ENCODE results near the gene DPP6. TPM values are rescaled to one million over a fixed set of nuclear protein-coding genes. Genes with fewer than 3 reads are reported as not detected.

The DPP6 gene
- total RNA-seq, 1 experiment from 2014 or later, result not detected

GRCh38 chr7:154232700-154233099 is 180.5 kb downstream of the DPP6 start:
- POLR2A ChIA-PET, result no interaction called here
- H3K4me1 ChIP-seq (ENCODE audit: control insufficient read depth, insufficient read depth, low read length), result no peaks in the 10 kb centered on the region
- ATAC-seq, result no peak
- TF ChIP-seq, protein P1, sequence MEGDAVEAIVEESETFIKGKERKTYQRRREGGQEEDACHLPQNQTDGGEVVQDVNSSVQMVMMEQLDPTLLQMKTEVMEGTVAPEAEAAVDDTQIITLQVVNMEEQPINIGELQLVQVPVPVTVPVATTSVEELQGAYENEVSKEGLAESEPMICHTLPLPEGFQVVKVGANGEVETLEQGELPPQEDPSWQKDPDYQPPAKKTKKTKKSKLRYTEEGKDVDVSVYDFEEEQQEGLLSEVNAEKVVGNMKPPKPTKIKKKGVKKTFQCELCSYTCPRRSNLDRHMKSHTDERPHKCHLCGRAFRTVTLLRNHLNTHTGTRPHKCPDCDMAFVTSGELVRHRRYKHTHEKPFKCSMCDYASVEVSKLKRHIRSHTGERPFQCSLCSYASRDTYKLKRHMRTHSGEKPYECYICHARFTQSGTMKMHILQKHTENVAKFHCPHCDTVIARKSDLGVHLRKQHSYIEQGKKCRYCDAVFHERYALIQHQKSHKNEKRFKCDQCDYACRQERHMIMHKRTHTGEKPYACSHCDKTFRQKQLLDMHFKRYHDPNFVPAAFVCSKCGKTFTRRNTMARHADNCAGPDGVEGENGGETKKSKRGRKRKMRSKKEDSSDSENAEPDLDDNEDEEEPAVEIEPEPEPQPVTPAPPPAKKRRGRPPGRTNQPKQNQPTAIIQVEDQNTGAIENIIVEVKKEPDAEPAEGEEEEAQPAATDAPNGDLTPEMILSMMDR (IDR thresholded peaks at IDR 0.05), result no peak
- TF ChIP-seq TCF7L2 (IDR thresholded peaks at IDR 0.05; ENCODE audit: low read depth, low read length), result no peak
- TF ChIP-seq REST (IDR thresholded peaks at IDR 0.05; ENCODE audit: insufficient read depth in 1 of 2, low read depth in 2 of 2, low read length in 1 of 2), result no peak
- no peak for TF ChIP-seq POLR2AphosphoS5 (IDR thresholded peaks at IDR 0.05; ENCODE audit: low read depth, low read length)
- no peak for TF ChIP-seq SIN3A (IDR thresholded peaks at IDR 0.05; ENCODE audit: borderline replicate concordance, insufficient read depth, low read depth, low read length)
- BruUV-seq (replicated peaks), result no TSS peak
- H3K4me3 ChIP-seq (ENCODE audit: low read depth in 2 of 2, low read length in 2 of 2), result no peak overlapping the region
- H3K9me3 ChIP-seq (ENCODE audit: control insufficient read depth, insufficient read depth, low read depth, low read length), result no peaks in the 10 kb centered on the region
- intact Hi-C loops (cut with micrococcal nuclease; ENCODE audit: unreplicated experiment), result no loop called here
- DNase-seq (ENCODE audit: low read depth, low spot score), result no peak
- in situ Hi-C loops (cut with HindIII; ENCODE audit: low pct_unique_long_range_greater_than_20kb, low sequenced_read_pairs), result no loop called here
- H3K27me3 ChIP-seq (ENCODE audit: control insufficient read depth, insufficient read depth, low read length), result no peaks in the 10 kb centered on the region
- H3K27ac ChIP-seq (ENCODE audit: low read length), result no peak overlapping the region
- H3K36me3 ChIP-seq (ENCODE audit: control insufficient read depth, insufficient read depth, low read length), result no peaks in the 10 kb centered on the region
- CTCF ChIA-PET, result no interaction called here

DNA sequence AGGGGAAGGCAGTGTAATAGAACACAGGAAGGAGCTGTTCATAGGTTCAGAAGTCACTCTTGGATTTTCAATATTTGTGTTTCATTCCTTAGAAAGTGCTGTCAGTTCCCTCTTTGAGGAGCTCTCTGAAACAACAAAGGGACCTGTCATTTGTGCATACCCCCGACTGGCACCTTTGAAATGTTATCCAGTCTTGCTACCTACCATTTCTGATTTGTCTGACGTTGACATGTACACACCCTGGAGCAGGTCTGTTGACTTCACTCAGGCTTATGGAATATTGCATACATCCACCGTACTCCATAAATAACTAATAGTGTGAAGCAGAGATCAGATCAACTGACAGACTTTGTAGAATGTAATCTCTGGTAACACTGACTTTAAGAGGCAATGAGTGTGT is 189.8 kb downstream of the DPP6 start:
- intact Hi-C loops (cut with micrococcal nuclease; ENCODE audit: unreplicated experiment), result no loop called here
- Histone ChIP-seq H3K27me3 (ENCODE audit: control insufficient read depth, insufficient read depth, low read length) (no peaks in the 10 kb centered on the region), H3K36me3 (ENCODE audit: control insufficient read depth, insufficient read depth, low read length) (no peaks in the 10 kb centered on the region), H3K9me3 (ENCODE audit: control insufficient read depth, insufficient read depth, low read depth, low read length) (no peaks in the 10 kb centered on the region; the same call in 1 of the 2 replicates), H3K4me3 (ENCODE audit: low read depth in 2 of 2, low read length in 2 of 2) (no peak overlapping the region), H3K27ac (ENCODE audit: low read length) (no peak overlapping the region), H3K4me1 (ENCODE audit: control insufficient read depth, insufficient read depth, low read length) (no peaks in the 10 kb centered on the region)
- ChIA-PET POLR2A (no interaction called here), CTCF (no interaction called here)
- in situ Hi-C loops (cut with HindIII; ENCODE audit: low pct_unique_long_range_greater_than_20kb, low sequenced_read_pairs), result no loop called here
- no TSS peak for BruUV-seq (replicated peaks)
- ATAC-seq, result no peak
- TF ChIP-seq TCF7L2 (IDR thresholded peaks at IDR 0.05; ENCODE audit: low read depth, low read length) (no peak), POLR2AphosphoS5 (IDR thresholded peaks at IDR 0.05; ENCODE audit: low read depth, low read length) (no peak), REST (IDR thresholded peaks at IDR 0.05; ENCODE audit: insufficient read depth in 1 of 2, low read depth in 2 of 2, low read length in 1 of 2) (no peak), SIN3A (IDR thresholded peaks at IDR 0.05; ENCODE audit: borderline replicate concordance, insufficient read depth, low read depth, low read length) (no peak)
- TF ChIP-seq, protein P1 (IDR thresholded peaks at IDR 0.05), result no peak
- DNase-seq (ENCODE audit: low read depth, low spot score), result no peak

Measured in Panc1 (cell line).